Stomach (tissue), 4 donors: Measurements from ENCODE around the gene ZNF354C.

Source experiments
- POLR2A ChIP-seq, 4 donors: fragments of 450-650 bp; IDR thresholded peaks; one replicate each; pipeline ENCODE4 v1.6.1; 2016; ENCODE audit warnings: antibody characterized with exemption in 4 of 4, control low read depth in 2 of 4, mild to moderate bottlenecking in 1 of 4, moderate library complexity in 1 of 4
- POLR2AphosphoS5 ChIP-seq, 3 donors: sonication (generic); formaldehyde crosslinking; IDR thresholded peaks; one replicate each; pipeline ENCODE4 v1.6.1; 2016; ENCODE audit warnings: antibody characterized with exemption in 3 of 3
- TF ChIP-seq, protein P1 (sequence below), 7 experiments: fragments of 450-650 bp in 4 of 7; fragments of 200-600 bp in 3 of 7; sonication (generic) in 3 of 7; IDR thresholded peaks; one replicate each; pipeline ENCODE4 v1.5.1; 2016 to 2019; ENCODE audit warnings: antibody characterized with exemption in 7 of 7, control low read depth in 2 of 7, mild to moderate bottlenecking in 1 of 7

DNA sequence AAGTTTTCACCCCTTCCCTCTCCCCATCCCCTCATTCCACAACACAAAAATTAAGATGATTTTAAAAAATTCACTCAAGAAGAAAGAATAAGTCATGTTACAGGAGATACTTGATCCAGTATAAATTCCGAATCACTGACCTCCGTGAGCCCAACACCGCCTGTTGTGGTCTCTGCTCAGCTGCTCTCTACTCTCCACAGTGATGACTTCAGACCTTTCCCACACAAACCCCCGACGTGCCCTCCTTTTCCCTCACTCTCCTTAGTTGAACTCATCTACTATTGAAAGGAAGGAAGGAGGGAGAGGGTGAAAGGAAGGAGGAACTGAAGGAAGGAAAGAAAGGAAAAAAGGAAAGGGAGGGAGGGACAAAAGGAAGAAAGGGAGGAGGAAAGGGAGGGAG lies 55.1 kb downstream of the ZNF354C start:
- TF ChIP-seq POLR2A (IDR thresholded peaks at IDR 0.05): no peak
- TF ChIP-seq, protein P1, sequence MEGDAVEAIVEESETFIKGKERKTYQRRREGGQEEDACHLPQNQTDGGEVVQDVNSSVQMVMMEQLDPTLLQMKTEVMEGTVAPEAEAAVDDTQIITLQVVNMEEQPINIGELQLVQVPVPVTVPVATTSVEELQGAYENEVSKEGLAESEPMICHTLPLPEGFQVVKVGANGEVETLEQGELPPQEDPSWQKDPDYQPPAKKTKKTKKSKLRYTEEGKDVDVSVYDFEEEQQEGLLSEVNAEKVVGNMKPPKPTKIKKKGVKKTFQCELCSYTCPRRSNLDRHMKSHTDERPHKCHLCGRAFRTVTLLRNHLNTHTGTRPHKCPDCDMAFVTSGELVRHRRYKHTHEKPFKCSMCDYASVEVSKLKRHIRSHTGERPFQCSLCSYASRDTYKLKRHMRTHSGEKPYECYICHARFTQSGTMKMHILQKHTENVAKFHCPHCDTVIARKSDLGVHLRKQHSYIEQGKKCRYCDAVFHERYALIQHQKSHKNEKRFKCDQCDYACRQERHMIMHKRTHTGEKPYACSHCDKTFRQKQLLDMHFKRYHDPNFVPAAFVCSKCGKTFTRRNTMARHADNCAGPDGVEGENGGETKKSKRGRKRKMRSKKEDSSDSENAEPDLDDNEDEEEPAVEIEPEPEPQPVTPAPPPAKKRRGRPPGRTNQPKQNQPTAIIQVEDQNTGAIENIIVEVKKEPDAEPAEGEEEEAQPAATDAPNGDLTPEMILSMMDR (IDR thresholded peaks at IDR 0.05): no peak
- TF ChIP-seq POLR2AphosphoS5 (IDR thresholded peaks at IDR 0.05): no peak
